ENCODE data around the gene HUWE1. TPM values are rescaled to one million over a fixed set of nuclear protein-coding genes. Genes with fewer than 3 reads are reported as not detected.

Gene HUWE1
- total and polyA plus RNA-seq, 2 donors from 2014 or later, result 34.2 to 203 TPM

GRCh38 chrX:53639257-53639656 is 47.3 kb downstream of the HUWE1 start:
- FAIRE-seq (no peak), DNase-seq (no peak)
- H3K27me3 ChIP-seq (ENCODE audit: control insufficient read depth, insufficient read depth, low read length), result no peaks in the 10 kb centered on the region
- TF ChIP-seq CTCF (IDR thresholded peaks at IDR 0.05; ENCODE audit: borderline replicate concordance, extremely low read depth, insufficient read depth), result no peak
- no peak overlapping the region for H3K27ac ChIP-seq (ENCODE audit: low read depth in 2 of 2, low read length in 2 of 2)
- no peak overlapping the region for H3K9ac ChIP-seq (ENCODE audit: low read length in 3 of 3)
- no peak overlapping the region for H3K4me3 ChIP-seq (ENCODE audit: low read length in 3 of 3)
- peaks cover 0 to 24% (median 8%) of the 10 kb centered on the region in 3 donors for H3K36me3 ChIP-seq (ENCODE audit: control insufficient read depth in 2 of 3, insufficient read depth in 3 of 3, low read length in 3 of 3)
- intact Hi-C loops (cut with DNase I), result no loop called here
- H3K4me1 ChIP-seq (ENCODE audit: control insufficient read depth in 2 of 3, insufficient read depth in 2 of 3, low read depth in 1 of 3, low read length in 3 of 3), result no peaks in the 10 kb centered on the region
- H3K9me3 ChIP-seq (ENCODE audit: control insufficient read depth in 2 of 3, insufficient read depth in 1 of 3, low read length in 3 of 3), result no peaks in the 10 kb centered on the region

- peaks cover 3 to 15% (median 8%) of the 10 kb centered on the region in 3 donors for H3K36me3 ChIP-seq (ENCODE audit: control insufficient read depth in 2 of 3, insufficient read depth in 3 of 3, low read length in 3 of 3)
- H3K9ac ChIP-seq (ENCODE audit: low read length in 3 of 3), result no peak overlapping the region
- no peak for TF ChIP-seq CTCF (IDR thresholded peaks at IDR 0.05; ENCODE audit: borderline replicate concordance, extremely low read depth, insufficient read depth)
- intact Hi-C loops (cut with DNase I), result no loop called here
- no peaks in the 10 kb centered on the region for H3K9me3 ChIP-seq (ENCODE audit: control insufficient read depth in 2 of 3, insufficient read depth in 1 of 3, low read length in 3 of 3)
- H3K27ac ChIP-seq (ENCODE audit: low read depth in 2 of 2, low read length in 2 of 2), result no peak overlapping the region
- H3K27me3 ChIP-seq (ENCODE audit: control insufficient read depth, insufficient read depth, low read length), result no peaks in the 10 kb centered on the region
- DNase-seq (no peak), FAIRE-seq (peak; percentile 15)
- H3K4me3 ChIP-seq (ENCODE audit: low read length in 3 of 3), result no peak overlapping the region
- H3K4me1 ChIP-seq (ENCODE audit: control insufficient read depth in 2 of 3, insufficient read depth in 2 of 3, low read depth in 1 of 3, low read length in 3 of 3), result no peaks in the 10 kb centered on the region
Measured at GRCh38 chrX:53637479-53637878, 49.0 kb downstream of the HUWE1 start.

GRCh38 chrX:53631156-53631555 is 55.4 kb downstream of the HUWE1 start:
- Histone ChIP-seq H3K9ac (ENCODE audit: low read length in 3 of 3) (no peak overlapping the region), H3K27ac (ENCODE audit: low read depth in 2 of 2, low read length in 2 of 2) (no peak overlapping the region), H3K4me3 (ENCODE audit: low read length in 3 of 3) (no peak overlapping the region), H3K4me1 (ENCODE audit: control insufficient read depth in 2 of 3, insufficient read depth in 2 of 3, low read depth in 1 of 3, low read length in 3 of 3) (no peaks in the 10 kb centered on the region), H3K27me3 (ENCODE audit: control insufficient read depth, insufficient read depth, low read length) (no peaks in the 10 kb centered on the region), H3K36me3 (ENCODE audit: control insufficient read depth in 2 of 3, insufficient read depth in 3 of 3, low read length in 3 of 3) (peaks cover 8 to 46% (median 17%) of the 10 kb centered on the region in 3 donors), H3K9me3 (ENCODE audit: control insufficient read depth in 2 of 3, insufficient read depth in 1 of 3, low read length in 3 of 3) (no peaks in the 10 kb centered on the region)
- TF ChIP-seq CTCF (IDR thresholded peaks at IDR 0.05; ENCODE audit: borderline replicate concordance, extremely low read depth, insufficient read depth), result no peak
- no peak for DNase-seq
- intact Hi-C loops (cut with DNase I), result no loop called here
- no peak for FAIRE-seq

GRCh38 chrX:53630261-53630660 is 56.3 kb downstream of the HUWE1 start:
- Histone ChIP-seq H3K36me3 (ENCODE audit: control insufficient read depth in 2 of 3, insufficient read depth in 3 of 3, low read length in 3 of 3) (peaks cover 8 to 50% (median 17%) of the 10 kb centered on the region in 3 donors), H3K4me1 (ENCODE audit: control insufficient read depth in 2 of 3, insufficient read depth in 2 of 3, low read depth in 1 of 3, low read length in 3 of 3) (no peaks in the 10 kb centered on the region), H3K27ac (ENCODE audit: low read depth in 2 of 2, low read length in 2 of 2) (no peak overlapping the region), H3K4me3 (ENCODE audit: low read length in 3 of 3) (no peak overlapping the region), H3K27me3 (ENCODE audit: control insufficient read depth, insufficient read depth, low read length) (no peaks in the 10 kb centered on the region), H3K9ac (ENCODE audit: low read length in 3 of 3) (no peak overlapping the region), H3K9me3 (ENCODE audit: control insufficient read depth in 2 of 3, insufficient read depth in 1 of 3, low read length in 3 of 3) (no peaks in the 10 kb centered on the region)
- TF ChIP-seq CTCF (IDR thresholded peaks at IDR 0.05; ENCODE audit: borderline replicate concordance, extremely low read depth, insufficient read depth), result no peak
- FAIRE-seq (peak; percentile 90), DNase-seq (peak in 1 of 5 donors; percentile 4)
- intact Hi-C loops (cut with DNase I), result no loop called here
